Osteocyte (in vitro differentiated cells): Measurements from ENCODE around the gene MX1. TPM values are rescaled to one million over a fixed set of nuclear protein-coding genes. Genes with fewer than 3 reads are reported as not detected.

Source experiments
- DNase-seq: peaks from one replicate; pipeline ENCODE4 v3.0.0; 2021; ENCODE audit warnings: mixed read lengths; ENCODE audit not compliant: unreplicated experiment; ENCODE audit errors: extremely low spot score
- H3K27ac Mint-ChIP-seq: one replicate; pipeline ENCODE4 v1.8.0; 2021; ENCODE audit warnings: mild to moderate bottlenecking, mixed read lengths; ENCODE audit not compliant: unreplicated experiment
- H3K27me3 Mint-ChIP-seq: one replicate; pipeline ENCODE4 v1.8.0; 2021; ENCODE audit warnings: mixed read lengths; ENCODE audit not compliant: unreplicated experiment
- H3K36me3 Mint-ChIP-seq: one replicate; pipeline ENCODE4 v1.8.0; 2021; ENCODE audit warnings: mixed read lengths; ENCODE audit not compliant: unreplicated experiment
- H3K4me1 Mint-ChIP-seq: one replicate; pipeline ENCODE4 v1.8.0; 2021; ENCODE audit warnings: mixed read lengths; ENCODE audit not compliant: unreplicated experiment
- H3K4me3 Mint-ChIP-seq: one replicate; pipeline ENCODE4 v1.8.0; 2021; ENCODE audit warnings: mild to moderate bottlenecking, moderate library complexity, mixed read lengths; ENCODE audit not compliant: unreplicated experiment
- H3K9me3 Mint-ChIP-seq: one replicate; pipeline ENCODE4 v1.8.0; 2021; ENCODE audit warnings: mixed read lengths; ENCODE audit not compliant: unreplicated experiment
- total RNA-seq: library from RNA; stranded (reverse); gene quantifications from 2 replicates; pipeline ENCODE4 v1.2.1, GENCODE V29; 2021
- TF ChIP-seq, protein P1 (sequence below): fragments of 200-600 bp; sonication (generic); IDR thresholded peaks from 2 replicates; pipeline ENCODE4 v1.5.0; 2021; ENCODE audit warnings: antibody characterized with exemption, mild to moderate bottlenecking, moderate library complexity

Gene MX1
- total RNA-seq, 1 donor from 2014 or later: 4.0 TPM

DNA sequence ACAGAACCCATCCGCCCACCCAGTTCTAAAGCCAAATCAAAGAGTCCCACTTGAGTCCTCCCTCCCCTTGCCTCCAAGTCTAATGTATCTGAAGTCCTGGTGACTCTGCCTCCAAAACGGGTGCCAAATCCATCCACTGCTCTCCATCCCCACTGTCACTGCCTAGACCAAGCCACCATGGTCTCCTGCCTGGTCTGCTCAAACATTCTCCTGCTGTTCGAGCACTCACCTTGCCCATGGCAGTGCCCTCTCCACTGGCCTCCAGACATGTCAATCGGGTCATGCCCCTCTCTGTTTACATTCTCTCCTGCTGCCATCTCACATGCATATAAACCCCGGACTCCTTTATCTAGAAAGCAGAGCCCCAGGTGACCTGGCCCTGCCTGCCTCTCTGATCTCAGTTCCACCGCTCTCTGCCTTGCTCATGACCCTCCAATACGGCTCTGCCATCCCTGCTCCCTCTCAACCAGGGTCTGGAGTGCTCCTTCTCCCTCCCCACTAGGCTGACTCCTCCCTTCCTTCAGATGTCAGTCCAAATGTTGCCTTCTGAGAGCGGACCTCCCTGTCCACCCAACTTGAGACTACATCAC is 32.1 kb upstream of the MX1 start:
- no peak overlapping the region for H3K4me3 Mint-ChIP-seq
- TF ChIP-seq, protein P1, sequence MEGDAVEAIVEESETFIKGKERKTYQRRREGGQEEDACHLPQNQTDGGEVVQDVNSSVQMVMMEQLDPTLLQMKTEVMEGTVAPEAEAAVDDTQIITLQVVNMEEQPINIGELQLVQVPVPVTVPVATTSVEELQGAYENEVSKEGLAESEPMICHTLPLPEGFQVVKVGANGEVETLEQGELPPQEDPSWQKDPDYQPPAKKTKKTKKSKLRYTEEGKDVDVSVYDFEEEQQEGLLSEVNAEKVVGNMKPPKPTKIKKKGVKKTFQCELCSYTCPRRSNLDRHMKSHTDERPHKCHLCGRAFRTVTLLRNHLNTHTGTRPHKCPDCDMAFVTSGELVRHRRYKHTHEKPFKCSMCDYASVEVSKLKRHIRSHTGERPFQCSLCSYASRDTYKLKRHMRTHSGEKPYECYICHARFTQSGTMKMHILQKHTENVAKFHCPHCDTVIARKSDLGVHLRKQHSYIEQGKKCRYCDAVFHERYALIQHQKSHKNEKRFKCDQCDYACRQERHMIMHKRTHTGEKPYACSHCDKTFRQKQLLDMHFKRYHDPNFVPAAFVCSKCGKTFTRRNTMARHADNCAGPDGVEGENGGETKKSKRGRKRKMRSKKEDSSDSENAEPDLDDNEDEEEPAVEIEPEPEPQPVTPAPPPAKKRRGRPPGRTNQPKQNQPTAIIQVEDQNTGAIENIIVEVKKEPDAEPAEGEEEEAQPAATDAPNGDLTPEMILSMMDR: no peak
- no peaks in the 10 kb centered on the region for H3K4me1 Mint-ChIP-seq
- H3K27me3 Mint-ChIP-seq: peaks cover 33% of the 10 kb centered on the region
- H3K9me3 Mint-ChIP-seq: peaks cover 3% of the 10 kb centered on the region
- no peak for DNase-seq
- no peak overlapping the region for H3K27ac Mint-ChIP-seq
- H3K36me3 Mint-ChIP-seq: no peaks in the 10 kb centered on the region

DNA sequence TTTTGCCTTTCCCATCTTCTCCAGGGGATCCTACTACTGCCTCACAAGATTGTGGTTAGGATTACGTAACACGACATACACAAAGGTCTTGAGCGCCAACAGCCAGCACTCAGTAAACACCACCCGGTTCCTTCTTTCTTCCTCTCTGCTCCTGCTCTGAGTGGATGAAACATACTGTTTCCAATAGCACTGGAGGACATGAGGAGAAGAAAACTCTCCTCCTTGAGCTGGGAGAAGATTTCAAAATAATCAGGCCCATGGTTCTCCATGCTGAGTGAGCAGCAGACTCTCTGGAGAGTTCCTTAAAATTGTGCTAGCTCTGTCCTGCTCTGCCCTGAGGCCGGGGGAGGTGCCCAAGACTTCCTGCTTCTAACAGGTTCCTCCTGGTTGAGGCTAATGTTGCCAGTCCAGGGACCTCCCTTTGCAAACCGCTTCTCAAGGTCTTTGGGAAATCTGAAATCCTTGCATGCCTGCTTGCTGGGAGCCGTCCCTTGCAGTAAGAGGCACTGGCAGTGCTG is 29.4 kb upstream of the MX1 start:
- H3K9me3 Mint-ChIP-seq: no peaks in the 10 kb centered on the region
- peaks cover 52% of the 10 kb centered on the region for H3K27me3 Mint-ChIP-seq
- DNase-seq: no peak
- H3K27ac Mint-ChIP-seq: no peak overlapping the region
- no peak overlapping the region for H3K4me3 Mint-ChIP-seq
- H3K4me1 Mint-ChIP-seq: no peaks in the 10 kb centered on the region
- TF ChIP-seq, protein P1: no peak
- no peaks in the 10 kb centered on the region for H3K36me3 Mint-ChIP-seq

DNA sequence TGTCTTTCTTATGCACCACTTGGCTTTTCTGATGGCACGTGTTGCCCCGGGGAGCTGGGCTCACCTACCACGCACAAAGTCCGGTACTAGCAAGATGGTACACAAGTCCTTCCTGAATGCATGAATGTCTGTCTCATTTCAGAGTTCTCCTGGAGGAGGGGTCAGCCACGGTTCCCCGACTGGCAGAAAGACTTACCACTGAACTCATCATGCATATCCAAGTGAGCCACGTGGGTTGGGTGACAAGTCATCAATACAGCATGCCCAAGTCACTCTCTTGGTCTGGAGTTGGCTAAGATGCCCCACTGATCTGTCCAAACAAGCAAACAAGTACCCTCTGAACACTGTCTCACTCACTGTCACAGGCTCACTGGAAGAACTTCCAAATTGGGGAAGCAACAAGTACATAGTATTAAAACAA is 28.6 kb upstream of the MX1 start:
- Mint-ChIP-seq H3K4me3 (no peak overlapping the region), H3K27ac (no peak overlapping the region), H3K27me3 (peaks cover 52% of the 10 kb centered on the region), H3K4me1 (no peaks in the 10 kb centered on the region), H3K36me3 (no peaks in the 10 kb centered on the region), H3K9me3 (no peaks in the 10 kb centered on the region)
- TF ChIP-seq, protein P1: no peak
- DNase-seq: no peak

DNA sequence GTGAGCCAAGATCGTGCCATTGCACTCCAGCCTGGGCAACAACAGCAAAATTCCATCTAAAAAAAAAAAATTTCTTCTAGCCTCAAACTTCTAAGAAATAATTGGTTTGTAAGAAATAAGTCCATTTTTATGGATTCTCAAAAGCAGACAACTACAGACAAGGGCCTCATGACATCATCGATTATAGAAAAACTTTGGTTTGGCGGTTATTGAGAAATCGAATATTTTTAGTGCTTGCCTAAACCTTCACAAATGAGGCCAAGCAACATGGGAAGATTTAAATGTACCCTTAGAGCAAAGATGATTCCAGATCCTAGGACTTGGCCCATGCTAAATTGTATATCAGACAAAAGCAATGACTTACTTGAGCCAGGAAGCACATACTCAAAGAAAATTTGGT is 27.8 kb upstream of the MX1 start:
- no peak overlapping the region for H3K27ac Mint-ChIP-seq
- no peaks in the 10 kb centered on the region for H3K36me3 Mint-ChIP-seq
- no peaks in the 10 kb centered on the region for H3K9me3 Mint-ChIP-seq
- H3K4me3 Mint-ChIP-seq: no peak overlapping the region
- TF ChIP-seq, protein P1: no peak
- H3K27me3 Mint-ChIP-seq: peaks cover 57% of the 10 kb centered on the region
- DNase-seq: no peak
- H3K4me1 Mint-ChIP-seq: no peaks in the 10 kb centered on the region

DNA sequence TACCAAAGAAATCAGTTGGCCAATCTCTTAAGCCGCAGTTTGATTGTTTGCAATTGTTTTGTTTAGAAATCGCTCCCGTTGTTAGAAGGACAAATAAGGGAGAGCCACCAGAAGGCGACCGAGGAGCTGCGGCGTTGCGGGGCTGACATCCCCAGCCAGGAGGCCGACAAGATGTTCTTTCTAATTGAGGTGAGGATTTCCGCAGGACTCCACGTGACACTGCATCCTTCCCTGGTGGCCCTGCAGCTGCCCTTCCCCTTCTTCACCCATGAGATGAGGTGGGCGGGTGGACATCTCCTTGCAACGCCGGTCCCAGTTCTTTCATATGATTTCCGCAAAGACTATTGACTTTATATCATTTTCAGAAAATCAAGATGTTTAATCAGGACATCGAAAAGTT is 27.2 kb upstream of the MX1 start:
- H3K36me3 Mint-ChIP-seq: no peaks in the 10 kb centered on the region
- H3K27me3 Mint-ChIP-seq: peaks cover 54% of the 10 kb centered on the region
- H3K4me3 Mint-ChIP-seq: no peak overlapping the region
- TF ChIP-seq, protein P1: no peak
- no peaks in the 10 kb centered on the region for H3K9me3 Mint-ChIP-seq
- DNase-seq: no peak
- no peak overlapping the region for H3K27ac Mint-ChIP-seq
- no peaks in the 10 kb centered on the region for H3K4me1 Mint-ChIP-seq
